ENCODE results near the gene CLSTN1. TPM values are rescaled to one million over a fixed set of nuclear protein-coding genes. Genes with fewer than 3 reads are reported as not detected.

The CLSTN1 gene
- total RNA-seq, 1 donor from 2014 or later: 51.1 TPM

DNA sequence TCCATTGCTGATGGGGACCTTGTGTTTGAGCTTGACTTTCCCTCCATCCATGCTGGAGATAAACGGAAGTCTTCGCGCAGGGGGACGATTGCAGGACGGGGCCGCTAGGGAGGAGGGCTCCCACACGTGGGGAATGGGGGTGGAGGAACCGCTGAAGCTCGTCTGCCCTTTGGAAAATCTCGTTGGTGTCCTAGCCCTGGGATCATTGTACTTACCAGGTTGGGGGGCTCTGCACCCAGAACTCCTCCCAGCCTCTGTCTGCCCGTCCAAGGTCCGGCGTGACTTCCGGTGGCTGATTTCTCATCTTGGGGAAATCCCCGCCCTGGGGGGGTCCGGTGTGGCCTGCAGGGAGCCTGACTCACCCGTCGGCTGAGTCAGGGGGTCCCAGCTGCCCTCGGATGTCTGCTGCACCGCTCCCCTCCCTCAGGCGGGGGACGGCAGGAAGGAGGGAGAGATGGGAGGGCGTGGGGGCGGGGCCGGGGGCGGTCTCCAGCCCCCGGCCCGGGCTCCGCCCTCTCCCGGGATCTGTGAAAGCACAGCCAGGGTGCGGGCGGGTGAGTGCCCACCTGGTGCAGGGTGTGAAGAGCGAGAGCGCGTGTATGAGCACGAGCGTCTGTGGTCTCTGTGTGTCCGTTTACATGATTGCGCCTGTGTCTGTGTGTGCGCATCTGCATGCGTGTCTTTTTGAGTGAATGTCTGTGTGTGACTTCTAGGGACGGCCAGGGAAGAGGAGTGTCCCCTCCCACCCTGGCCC, 136.5 kb downstream of the CLSTN1 start:
- peaks cover 25 to 31% (median 27%) of the 10 kb centered on the region in 3 donors for H3K4me1 ChIP-seq (ENCODE audit: control insufficient read depth in 3 of 3, insufficient read depth in 3 of 3, low read length in 3 of 3)
- H3K4me3 ChIP-seq (ENCODE audit: low read length in 3 of 3): peak overlapping the region; percentile 34 to 64 (median 59)
- H3K36me3 ChIP-seq (ENCODE audit: control insufficient read depth in 3 of 3, insufficient read depth in 3 of 3, low read length in 3 of 3): no peaks in the 10 kb centered on the region
- no peak overlapping the region for H3K27ac ChIP-seq (ENCODE audit: low read depth, low read length)
- H3K9ac ChIP-seq (ENCODE audit: low read depth in 1 of 3, low read length in 3 of 3): peak overlapping the region in 2 of 3 donors; percentile 23 to 66
- peaks cover 4 to 30% (median 17%) of the 10 kb centered on the region in 3 donors for H3K27me3 ChIP-seq (ENCODE audit: control insufficient read depth in 3 of 3, insufficient read depth in 3 of 3, low read length in 3 of 3)
- no peaks in the 10 kb centered on the region for H3K9me3 ChIP-seq (ENCODE audit: control insufficient read depth in 3 of 3, low read length in 3 of 3)

DNA sequence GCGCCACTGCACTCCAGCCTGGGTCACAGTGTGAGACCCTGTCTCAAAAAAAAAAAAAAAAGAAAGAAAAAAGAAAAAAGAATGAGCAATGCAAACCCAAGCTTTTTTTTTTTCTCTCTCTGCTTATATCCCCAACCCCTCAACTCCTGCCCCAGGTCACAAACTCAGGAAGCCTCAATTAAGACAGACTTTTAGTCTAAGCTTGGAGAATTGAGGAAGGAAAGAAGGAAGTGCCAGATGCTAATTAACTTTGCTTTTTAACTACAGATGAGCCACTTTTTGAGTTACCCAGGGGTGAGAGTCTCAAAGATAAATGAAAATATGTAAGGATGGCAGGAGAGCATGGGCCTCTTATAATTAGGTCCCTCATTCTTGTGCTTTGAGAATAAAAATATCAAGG, 139.0 kb downstream of the CLSTN1 start:
- H3K27ac ChIP-seq (ENCODE audit: low read depth, low read length): no peak overlapping the region
- H3K4me3 ChIP-seq (ENCODE audit: low read length in 3 of 3): no peak overlapping the region
- H3K27me3 ChIP-seq (ENCODE audit: control insufficient read depth in 3 of 3, insufficient read depth in 3 of 3, low read length in 3 of 3): peaks cover 4 to 25% (median 22%) of the 10 kb centered on the region in 3 donors
- H3K36me3 ChIP-seq (ENCODE audit: control insufficient read depth in 3 of 3, insufficient read depth in 3 of 3, low read length in 3 of 3): no peaks in the 10 kb centered on the region
- no peaks in the 10 kb centered on the region for H3K9me3 ChIP-seq (ENCODE audit: control insufficient read depth in 3 of 3, low read length in 3 of 3)
- peaks cover 18 to 22% (median 19%) of the 10 kb centered on the region in 3 donors for H3K4me1 ChIP-seq (ENCODE audit: control insufficient read depth in 3 of 3, insufficient read depth in 3 of 3, low read length in 3 of 3)
- H3K9ac ChIP-seq (ENCODE audit: low read depth in 1 of 3, low read length in 3 of 3): no peak overlapping the region

- no peaks in the 10 kb centered on the region for H3K9me3 ChIP-seq (ENCODE audit: control insufficient read depth in 3 of 3, low read length in 3 of 3)
- H3K4me3 ChIP-seq (ENCODE audit: low read length in 3 of 3): no peak overlapping the region
- H3K9ac ChIP-seq (ENCODE audit: low read depth in 1 of 3, low read length in 3 of 3): no peak overlapping the region
- H3K4me1 ChIP-seq (ENCODE audit: control insufficient read depth in 3 of 3, insufficient read depth in 3 of 3, low read length in 3 of 3): no peaks in the 10 kb centered on the region
- H3K27ac ChIP-seq (ENCODE audit: low read depth, low read length): no peak overlapping the region
- no peaks in the 10 kb centered on the region for H3K36me3 ChIP-seq (ENCODE audit: control insufficient read depth in 3 of 3, insufficient read depth in 3 of 3, low read length in 3 of 3)
- H3K27me3 ChIP-seq (ENCODE audit: control insufficient read depth in 3 of 3, insufficient read depth in 3 of 3, low read length in 3 of 3): peaks cover 0 to 5% (median 4%) of the 10 kb centered on the region in 3 donors
Observed at GRCh38 chr1:9680828-9681227, 142.9 kb downstream of the CLSTN1 start.

- H3K9me3 ChIP-seq (ENCODE audit: control insufficient read depth in 3 of 3, low read length in 3 of 3): no peaks in the 10 kb centered on the region
- no peak overlapping the region for H3K9ac ChIP-seq (ENCODE audit: low read depth in 1 of 3, low read length in 3 of 3)
- no peaks in the 10 kb centered on the region for H3K36me3 ChIP-seq (ENCODE audit: control insufficient read depth in 3 of 3, insufficient read depth in 3 of 3, low read length in 3 of 3)
Observed at GRCh38 chr1:9680091-9680490, 143.7 kb downstream of the CLSTN1 start.

More at GRCh38 chr1:9680091-9680490, 143.7 kb downstream of the CLSTN1 start:
- no peak overlapping the region for H3K4me3 ChIP-seq (ENCODE audit: low read length in 3 of 3)
- no peak overlapping the region for H3K27ac ChIP-seq (ENCODE audit: low read depth, low read length)
- peaks cover 0 to 5% (median 4%) of the 10 kb centered on the region in 3 donors for H3K27me3 ChIP-seq (ENCODE audit: control insufficient read depth in 3 of 3, insufficient read depth in 3 of 3, low read length in 3 of 3)
- no peaks in the 10 kb centered on the region for H3K4me1 ChIP-seq (ENCODE audit: control insufficient read depth in 3 of 3, insufficient read depth in 3 of 3, low read length in 3 of 3)

Other genes with a start within 250 kb of the CLSTN1 start
- 6.8 TPM for gene TMEM201, start 235.1 kb downstream of the CLSTN1 start, total RNA-seq
- 4.2 TPM for gene PIK3CD, start 172.2 kb downstream of the CLSTN1 start, total RNA-seq
- 32.4 TPM for gene CTNNBIP1, start 86.3 kb upstream of the CLSTN1 start, total RNA-seq
- gene LZIC, start 119.4 kb upstream of the CLSTN1 start, total RNA-seq: 42.3 TPM
- gene NMNAT1, start 119.5 kb upstream of the CLSTN1 start, total RNA-seq: 17.2 TPM
- 11.0 TPM for gene RBP7, start 173.3 kb upstream of the CLSTN1 start, total RNA-seq
- 25.1 TPM for gene UBE4B, start 209.0 kb upstream of the CLSTN1 start, total RNA-seq